HCT116 (cell line): ENCODE results near the gene MLPH.

Experiments
- POLR2AphosphoS5 ChIP-seq: IDR thresholded peaks from 2 replicates; pipeline ENCODE4 v1.6.1; 2011; ENCODE audit warnings: mild to moderate bottlenecking, low read depth, low read length, moderate library complexity
- SIN3A ChIP-seq: IDR thresholded peaks from 2 replicates; pipeline ENCODE4 v1.6.1; 2012; ENCODE audit warnings: low read depth
- ZNF274 ChIP-seq: fragments of 200-500 bp; sonication (Bioruptor generic); IDR thresholded peaks from 2 replicates; pipeline ENCODE4 v1.6.1; 2014; ENCODE audit warnings: mild to moderate bottlenecking, low read depth, low read length, inconsistent platforms

- TF ChIP-seq ZNF274 (no peak), POLR2AphosphoS5 (no peak), SIN3A (no peak)
These were observed 37.7 kb upstream of the MLPH start for GRCh38 chr2:237449193-237449881.
